ACHN (cell line): ENCODE measurements around the gene GAREM2.

ENCODE experiments used
- DNase-seq: peaks from one replicate; pipeline ENCODE4 v3.0.0-alpha.2; 2015
- in situ Hi-C: cut with HindIII; loops from 2 replicates; pipeline ENCODE4 v1.10.0; 2017; ENCODE audit warnings: low sequenced_read_pairs, low pct_ligation_motif_present, low pct_unique_long_range_greater_than_20kb

The GAREM2 gene

DNA sequence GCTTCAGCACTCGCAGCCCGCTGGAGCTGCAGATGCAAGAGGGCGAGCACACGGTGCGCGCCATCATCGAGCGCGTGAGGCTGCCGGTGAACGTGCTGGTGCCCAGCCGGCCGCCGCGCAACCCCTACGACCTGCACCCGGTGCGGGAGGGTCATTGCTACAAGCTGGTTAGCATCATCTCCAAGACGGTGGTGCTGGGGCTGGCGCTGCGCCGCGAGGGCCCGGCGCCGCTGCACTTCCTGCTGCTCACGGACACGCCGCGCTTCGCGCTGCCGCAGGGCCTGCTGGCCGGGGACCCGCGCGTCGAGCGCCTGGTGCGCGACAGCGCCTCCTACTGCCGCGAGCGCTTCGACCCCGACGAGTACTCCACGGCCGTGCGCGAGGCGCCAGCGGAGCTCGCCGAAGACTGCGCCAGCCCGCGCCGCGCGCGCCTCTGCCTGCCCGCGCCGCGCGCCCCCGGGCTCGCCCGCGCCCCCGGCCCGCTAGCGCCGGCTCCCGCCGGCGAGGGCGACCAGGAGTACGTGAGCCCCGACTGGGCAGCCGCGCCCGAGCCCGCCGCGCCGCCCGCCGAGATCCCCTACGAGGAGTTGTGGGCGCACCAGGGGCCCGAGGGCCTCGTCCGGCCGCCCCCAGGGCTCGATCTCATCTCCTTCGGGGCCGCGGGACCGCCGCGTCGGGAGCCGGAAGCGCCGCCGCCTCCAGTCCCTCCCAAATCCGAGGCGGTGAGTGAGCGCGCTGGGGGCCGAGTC, 11.8 kb downstream of the GAREM2 start:
- peak; percentile 75 for DNase-seq
- in situ Hi-C loops = no loop called here

DNA sequence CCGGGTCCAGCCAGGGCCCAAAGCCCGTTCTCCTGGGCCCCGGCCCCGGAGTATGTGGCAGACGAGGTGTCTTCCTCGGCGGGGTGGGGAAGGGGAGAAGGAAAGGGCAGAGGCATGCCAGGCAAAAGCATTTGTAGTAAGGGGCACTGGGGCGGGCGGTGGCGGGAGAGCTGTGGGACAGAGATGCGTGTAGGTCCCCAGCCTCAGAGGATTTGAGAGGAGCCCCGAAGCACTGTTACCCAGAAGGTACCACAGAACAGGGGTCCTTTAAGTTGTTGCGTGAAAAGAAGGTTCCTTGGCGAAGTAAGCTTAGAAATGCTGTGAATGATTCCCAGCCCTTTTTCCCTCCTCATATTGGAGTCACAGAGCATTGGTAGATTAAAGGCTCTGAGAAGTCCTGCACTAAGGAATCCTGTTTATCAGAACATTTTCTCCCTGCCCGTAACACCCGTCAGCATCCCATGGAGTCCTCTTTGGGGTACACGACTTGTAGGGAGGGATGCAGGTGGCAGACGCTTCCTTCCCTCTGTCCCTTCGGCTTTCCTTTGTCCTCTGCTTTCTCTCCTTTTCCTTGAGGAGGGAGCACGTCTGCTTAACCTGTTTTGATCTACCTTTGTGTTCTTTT, 12.5 kb downstream of the GAREM2 start:
- DNase-seq = no peak
- in situ Hi-C loops = no loop called here

DNA sequence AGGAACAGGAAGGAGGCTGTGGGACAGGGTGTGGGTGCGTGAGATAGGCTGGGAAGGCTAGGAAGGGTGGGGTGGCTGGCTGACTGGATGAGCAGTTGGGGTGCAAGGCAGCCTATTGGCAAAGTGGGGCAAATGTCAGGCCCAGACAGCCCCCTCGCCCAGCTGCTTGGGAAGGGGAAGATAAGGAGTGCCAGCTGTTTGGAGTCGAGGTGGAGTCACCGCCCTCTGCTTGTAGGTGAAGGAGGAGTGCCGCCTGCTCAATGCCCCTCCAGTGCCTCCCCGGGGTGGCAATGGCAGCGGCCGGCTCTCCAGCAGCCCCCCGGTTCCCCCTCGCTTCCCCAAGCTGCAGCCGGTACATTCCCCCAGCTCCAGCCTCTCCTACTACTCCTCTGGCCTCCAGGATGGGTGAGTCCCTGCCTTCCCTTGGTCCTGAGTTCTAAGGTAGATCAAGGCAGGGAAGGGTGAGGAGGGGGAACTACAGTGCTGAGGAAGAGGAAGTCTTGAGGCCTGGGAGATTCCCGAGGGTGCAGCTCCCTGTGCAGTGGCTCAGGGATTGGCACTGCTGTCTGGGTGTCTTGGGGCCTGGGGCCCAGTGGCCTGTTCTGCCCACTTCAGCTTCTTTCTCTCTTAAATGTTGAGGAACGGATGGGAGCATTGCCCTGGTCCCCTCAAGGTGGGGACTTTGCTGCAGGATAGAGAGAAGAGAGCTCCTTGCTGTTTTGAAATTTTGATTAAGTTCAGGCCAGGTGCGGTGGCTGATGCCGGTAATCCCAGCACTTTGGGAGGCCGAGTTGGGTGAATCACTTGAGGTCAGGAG, 13.3 kb downstream of the GAREM2 start:
- no peak for DNase-seq
- in situ Hi-C loops = no loop called here

DNA sequence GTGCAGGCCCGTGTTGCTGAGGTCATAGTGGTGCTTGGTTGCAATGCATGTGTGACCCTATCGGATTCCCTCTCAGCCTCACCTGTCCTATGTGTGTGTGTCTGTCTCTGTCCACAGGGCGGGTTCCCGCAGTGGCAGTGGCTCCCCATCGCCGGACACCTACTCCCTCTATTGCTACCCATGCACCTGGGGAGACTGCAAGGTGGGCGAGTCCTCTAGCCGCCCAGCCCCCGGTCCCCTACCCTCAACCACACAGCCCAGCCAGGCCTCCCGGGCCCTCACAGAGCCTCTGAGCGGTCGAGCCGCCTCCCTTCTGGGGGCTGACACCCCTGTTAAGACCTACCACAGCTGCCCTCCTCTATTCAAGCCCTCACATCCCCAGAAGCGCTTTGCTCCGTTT, 14.2 kb downstream of the GAREM2 start:
- DNase-seq = no peak
- in situ Hi-C loops = no loop called here

DNA sequence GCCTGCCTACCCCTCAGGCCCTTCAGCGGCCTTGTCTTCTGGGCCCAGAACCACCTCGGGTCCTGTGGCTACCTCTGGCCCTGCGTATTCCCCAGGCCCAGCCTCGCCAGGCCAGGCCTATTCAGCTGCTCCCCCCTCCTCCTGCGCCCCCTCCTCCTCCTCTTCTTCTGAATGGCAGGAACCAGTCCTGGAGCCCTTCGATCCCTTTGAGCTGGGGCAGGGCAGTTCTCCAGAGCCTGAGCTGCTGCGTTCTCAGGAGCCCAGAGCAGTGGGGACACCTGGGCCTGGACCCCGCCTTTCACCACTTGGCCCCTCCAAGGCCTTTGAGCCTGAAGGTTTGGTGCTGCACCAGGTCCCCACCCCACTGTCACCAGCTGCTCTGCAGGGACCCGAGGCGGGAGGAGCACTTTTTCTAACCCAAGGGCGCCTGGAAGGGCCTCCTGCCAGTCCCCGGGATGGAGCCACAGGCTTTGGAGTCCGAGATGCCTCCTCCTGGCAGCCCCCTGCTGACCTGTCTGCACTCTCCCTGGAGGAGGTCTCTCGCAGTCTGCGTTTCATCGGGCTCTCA, 14.7 kb downstream of the GAREM2 start:
- in situ Hi-C loops = no loop called here
- no peak for DNase-seq

DNA sequence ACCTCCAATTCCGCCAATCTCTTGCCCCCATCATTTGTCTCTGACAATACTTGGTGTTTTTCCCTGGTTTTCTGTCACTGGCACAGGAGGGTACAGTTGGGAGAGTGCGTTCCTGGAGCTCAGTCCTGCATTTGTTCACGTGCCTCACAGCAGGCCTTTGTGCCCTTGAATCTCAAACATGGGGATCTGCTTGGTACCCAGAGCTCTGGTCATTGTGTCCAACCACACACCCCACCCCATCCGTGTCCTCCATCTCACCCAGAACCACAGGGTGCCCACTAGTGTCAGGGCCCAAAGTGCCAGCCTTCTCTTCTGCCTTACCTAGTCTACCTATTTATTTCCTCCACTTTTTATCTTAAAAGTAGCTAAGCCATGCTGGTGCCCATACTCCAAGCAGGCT, 16.2 kb downstream of the GAREM2 start:
- DNase-seq = no peak
- in situ Hi-C loops = no loop called here

DNA sequence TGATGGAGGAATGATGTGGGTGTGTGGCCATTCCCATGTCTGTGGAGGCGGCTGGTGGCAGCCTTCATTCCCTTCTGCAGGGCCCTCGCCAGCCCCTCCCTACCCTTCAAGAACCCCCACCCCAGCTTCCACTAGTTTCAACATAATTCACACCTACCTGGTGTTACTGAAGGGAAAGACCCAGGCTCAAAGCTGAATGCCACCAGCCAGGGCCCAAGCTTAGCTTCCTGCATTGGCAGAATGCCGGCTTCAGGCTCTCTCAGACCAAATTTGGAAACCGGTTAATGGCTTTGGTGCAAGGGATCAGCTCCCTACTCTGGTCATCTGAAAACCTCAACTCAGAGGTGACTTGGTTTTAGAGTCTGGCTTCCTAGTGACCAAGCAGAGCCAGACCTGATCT, 16.9 kb downstream of the GAREM2 start:
- in situ Hi-C loops = no loop called here
- no peak for DNase-seq

DNA sequence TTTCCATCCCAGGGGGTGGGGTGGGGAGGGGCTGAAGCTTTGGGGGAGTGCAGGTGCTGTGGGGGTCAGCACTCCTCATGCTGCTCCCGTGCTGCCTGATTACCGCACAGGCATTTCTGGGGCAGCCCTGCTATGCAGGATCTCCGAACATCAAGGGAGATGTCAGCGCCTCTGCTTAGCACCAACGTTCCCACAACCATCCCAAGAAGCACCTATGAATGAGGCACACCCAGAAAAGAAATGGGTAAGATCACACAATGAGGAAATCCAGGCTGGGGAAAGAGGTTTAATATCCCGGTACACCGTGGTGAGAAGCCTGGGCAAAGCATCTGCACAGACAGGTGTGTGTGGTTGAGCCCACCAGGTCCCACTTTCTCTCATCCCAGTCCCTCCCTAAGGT, 17.5 kb downstream of the GAREM2 start:
- DNase-seq = no peak
- in situ Hi-C loops = no loop called here

DNA sequence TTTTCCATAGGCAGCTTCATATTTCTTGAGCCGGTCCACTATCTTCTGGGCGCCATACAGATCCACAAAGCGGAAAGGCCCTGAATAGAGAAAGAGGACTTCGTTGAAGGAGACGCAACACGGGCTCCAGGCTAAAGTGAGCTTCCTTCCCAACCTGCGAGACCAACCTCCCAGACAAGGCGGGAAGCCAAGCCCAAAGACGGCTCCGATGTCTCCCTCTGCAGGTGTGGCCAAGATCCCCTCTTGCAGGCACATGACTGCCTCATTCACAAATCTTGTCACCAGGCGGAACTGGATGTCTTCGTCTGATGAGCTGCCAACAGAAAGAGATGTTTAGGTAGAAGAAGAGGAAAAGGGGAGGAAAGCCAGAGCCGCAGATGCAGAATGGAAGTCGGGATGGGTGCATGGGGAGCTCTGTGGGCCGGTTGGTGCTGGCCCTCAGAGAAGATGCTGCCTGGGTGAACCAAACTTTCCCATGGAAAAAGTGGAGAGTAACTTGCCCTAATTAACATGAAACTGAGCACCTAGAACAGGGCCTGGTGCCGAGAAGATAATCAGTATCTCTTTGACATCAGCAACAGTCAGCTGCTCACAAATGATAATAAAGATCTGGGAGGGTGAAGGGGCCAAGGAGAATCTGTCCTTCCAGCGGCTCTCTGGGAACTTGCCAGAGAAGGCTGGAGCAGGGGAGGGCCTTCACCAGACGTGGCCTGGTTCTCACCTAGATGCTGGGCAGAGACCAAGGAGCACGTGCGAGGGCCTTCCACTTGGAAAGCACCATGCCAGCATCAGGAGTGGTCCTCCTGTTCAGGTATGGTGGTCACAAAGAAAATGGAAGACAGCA, 18.6 kb downstream of the GAREM2 start:
- no peak for DNase-seq
- in situ Hi-C loops = no loop called here

DNA sequence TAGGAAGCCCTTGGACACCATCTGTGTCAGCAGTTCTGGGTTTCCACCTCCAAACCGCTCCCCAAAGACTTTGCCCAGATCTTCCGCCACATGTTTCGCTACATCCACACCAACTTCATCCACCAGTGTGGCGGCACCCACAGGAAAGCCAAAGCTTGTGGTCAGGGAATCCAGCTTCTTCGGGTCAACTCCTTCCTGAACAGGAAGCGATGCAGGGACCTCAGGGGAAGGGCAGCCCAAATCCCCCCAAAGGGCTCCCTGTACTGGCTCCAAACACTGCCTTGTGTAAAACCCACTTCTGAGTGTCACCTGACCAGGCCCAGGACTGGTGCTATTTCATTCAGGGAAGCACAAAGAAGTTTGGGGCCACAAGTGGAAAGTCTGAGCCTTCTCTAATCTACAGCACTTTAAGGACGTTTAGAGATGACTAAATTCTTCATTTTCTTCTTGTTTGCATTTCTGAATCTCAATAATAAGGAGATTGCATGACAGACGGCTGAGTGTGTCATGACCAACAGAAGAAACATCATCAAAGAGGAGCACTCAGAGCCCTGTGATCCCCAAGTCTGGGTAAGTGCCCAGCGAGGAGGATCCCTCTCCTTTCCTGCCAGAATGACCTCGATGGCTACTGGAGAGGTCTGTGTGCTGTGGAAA, 20.8 kb downstream of the GAREM2 start:
- in situ Hi-C loops = no loop called here
- no peak for DNase-seq

DNA sequence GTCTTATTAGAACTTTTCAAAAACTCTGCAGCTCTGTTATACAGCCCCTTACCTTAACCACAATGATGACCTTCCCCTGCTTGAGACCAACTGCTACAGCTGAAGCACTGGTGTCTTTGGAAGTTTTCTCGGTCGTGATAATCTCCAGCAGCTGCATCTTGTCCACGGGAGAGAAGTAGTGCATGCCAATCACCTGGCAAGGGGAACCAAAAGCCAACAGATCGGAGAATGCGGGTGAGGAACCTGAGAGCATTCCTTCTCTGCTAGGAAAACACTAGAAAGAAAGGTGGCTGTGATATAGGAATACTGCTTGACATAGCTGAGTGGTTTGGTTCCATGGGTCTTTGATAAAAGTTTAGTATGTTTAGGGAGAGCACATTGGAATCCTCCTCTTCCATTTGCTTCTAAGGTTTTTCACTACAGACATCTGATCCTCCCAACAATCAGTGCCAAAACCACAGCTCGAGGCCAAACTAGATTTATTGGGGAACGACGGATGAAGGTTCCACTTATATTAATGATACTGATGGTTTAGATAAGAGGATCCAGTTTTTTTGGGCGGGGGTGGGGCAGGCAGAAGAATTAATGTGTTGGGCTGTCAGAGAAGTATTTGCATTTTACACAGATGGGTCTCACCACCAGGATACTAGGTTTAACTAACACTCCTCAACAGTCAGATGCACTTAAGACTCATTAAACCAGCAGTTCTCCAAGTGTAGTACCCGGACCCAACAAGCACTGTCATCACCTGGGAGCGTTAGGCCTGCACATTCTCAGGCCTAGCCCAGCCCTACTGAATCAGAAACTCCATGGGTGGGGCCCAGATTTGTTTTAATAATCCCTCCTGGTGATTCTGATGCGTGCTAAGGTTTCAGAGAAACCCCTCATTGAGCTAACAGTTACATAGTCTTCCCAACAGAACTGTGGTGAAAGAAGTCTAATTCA, 22.4 kb downstream of the GAREM2 start:
- in situ Hi-C loops = no loop called here
- DNase-seq = no peak

DNA sequence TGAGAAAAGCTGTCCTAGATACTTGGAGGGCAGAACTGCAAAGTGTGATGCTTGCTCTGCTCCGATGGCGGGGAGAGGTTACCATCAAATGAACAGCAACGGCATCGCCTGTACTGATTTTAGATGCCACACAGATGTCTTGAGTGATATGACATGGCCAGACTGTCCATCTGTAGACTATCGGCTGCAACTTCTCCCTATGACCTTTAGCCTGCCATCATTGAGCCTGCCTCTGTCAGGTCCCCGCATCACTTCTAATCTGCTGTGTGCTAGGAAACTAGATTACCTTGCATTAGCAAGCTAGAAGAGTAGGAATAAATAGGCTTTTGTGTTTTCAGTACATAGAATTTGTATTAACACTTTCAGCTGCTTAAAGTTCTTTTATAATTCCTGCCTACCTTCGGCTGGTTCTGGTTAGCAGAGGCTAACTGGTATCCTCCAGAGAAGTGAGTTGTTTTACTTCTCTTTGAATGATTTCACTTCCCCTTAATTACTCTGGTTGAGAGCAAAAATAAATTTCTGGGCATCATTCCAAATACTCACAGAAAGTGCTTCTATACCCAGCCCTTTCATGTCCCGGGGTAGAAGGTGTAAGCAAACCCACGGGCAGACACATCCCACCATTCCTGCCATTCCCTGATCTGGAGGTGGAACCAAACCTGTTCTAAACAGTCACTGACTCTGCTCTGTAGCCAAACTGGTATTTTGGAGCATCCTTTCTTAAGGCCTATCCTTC, 24.0 kb downstream of the GAREM2 start:
- no peak for DNase-seq
- in situ Hi-C loops = no loop called here

DNA sequence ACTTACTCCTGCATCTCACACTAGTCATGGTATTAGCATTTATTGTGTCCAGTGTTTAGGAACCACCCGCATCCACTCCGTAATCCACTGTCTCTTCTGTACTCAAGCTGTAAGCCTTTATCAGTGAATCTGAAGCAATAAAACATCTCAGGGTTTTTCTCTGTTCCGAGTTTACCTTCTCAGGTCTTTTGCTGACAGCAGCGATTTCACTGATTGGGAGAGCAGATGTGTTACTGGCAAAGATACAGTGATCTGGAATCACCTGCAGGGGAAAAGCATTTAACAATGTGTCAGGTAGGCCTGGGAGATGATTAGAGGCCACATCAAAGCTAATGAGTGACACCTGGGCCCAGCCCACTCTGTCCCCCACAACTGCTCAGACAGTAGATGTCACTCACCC, 24.6 kb downstream of the GAREM2 start:
- in situ Hi-C loops = no loop called here
- no peak for DNase-seq

DNA sequence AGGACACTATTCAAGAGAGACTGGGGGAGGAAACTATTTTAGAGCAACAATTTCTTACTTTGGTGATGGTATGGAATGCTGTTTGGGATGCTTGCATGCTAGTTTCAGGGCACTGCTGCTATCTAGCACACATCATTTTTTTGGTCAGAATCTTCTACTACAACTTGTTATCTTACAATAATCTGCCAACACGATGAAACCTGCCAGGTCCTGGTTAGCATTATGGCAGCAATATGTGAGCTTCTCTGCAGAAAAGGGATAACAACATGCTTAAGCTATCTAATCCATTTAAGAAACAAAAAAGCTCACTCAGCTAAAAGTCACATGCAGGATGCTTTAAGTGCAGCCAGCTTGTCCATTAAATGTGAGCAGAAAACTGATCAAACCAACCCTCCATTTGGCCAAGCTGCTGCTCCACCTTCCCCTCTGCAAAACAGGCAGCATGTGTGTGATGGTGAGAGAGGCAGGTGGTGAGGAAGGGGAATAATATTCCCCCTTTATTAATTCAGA, 30.1 kb downstream of the GAREM2 start:
- DNase-seq = no peak
- in situ Hi-C loops = no loop called here

DNA sequence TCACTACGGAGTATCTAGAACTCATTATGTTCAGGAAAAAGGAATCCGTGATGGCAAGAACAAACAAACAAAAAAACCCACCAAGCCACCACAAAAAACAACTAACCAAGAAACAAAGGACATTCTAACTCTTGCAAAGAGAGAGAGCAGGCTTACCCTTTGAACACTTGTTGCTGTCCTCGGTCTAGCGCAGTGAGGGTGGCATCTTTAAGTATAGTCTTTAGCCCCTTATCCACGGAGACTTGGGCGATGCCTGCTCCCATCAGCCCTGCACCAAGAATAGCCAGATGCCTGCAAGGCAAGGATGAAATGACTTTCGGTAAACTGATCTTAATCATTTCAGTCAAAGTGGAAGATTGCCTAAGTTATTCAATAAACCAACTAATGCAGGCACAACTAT, 31.0 kb downstream of the GAREM2 start:
- no peak for DNase-seq
- in situ Hi-C loops = no loop called here

DNA sequence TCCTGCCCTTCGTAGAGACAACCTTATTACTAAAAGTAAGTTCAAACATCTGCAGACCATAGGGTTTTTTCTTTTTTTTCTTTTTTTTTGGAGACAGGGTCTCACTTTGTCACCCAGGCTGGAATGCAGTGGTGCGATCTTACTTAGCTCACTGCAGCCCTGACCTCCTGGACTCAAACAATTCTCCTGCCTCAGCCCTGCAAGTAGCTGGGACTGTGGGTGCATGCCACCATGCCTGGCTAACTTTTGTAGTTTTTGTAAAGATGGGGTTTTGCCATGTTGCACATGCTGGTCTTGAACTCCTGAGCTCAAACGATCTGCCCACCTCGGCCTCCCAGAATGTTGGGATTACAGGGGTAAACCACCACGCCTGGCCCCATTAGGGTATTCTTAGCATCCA, 39.1 kb downstream of the GAREM2 start:
- in situ Hi-C loops = no loop called here
- no peak for DNase-seq
